RWPE2 (cell line): ENCODE results near the gene GFAP.

Experiments used
- ATAC-seq: fragments of 200-7000 bp; cut with Tn5 transposase; 3 replicates; pipeline ENCODE4 v1.9.1; 2021; ENCODE audit warnings: low read depth
- DNase-seq: peaks from one replicate; pipeline ENCODE4 v3.0.0-alpha.2; 2020; ENCODE audit warnings: low spot score
- H3K27ac ChIP-seq: fragments of 450-650 bp; 2 replicates; pipeline ENCODE4 v1.5.1; 2017; ENCODE audit warnings: mild to moderate bottlenecking; ENCODE audit not compliant: poor library complexity, severe bottlenecking
- H3K27me3 ChIP-seq: fragments of 250-450 bp; sonication (Bioruptor Pico); 2 replicates; pipeline ENCODE4 v1.5.1; 2021; ENCODE audit warnings: mild to moderate bottlenecking, moderate library complexity; ENCODE audit not compliant: insufficient read depth, poor library complexity, severe bottlenecking
- H3K36me3 ChIP-seq: fragments of 250-450 bp; sonication (Bioruptor Pico); 2 replicates; pipeline ENCODE4 v1.5.1; 2020; ENCODE audit warnings: low read depth, mild to moderate bottlenecking, moderate library complexity
- H3K4me1 ChIP-seq: fragments of 250-450 bp; sonication (Bioruptor Pico); 2 replicates; pipeline ENCODE4 v1.5.1; 2021; ENCODE audit warnings: mild to moderate bottlenecking, moderate library complexity; ENCODE audit not compliant: insufficient read depth, poor library complexity, severe bottlenecking
- H3K4me3 ChIP-seq: fragments of 250-450 bp; sonication (Bioruptor Pico); 2 replicates; pipeline ENCODE4 v1.5.1; 2021; ENCODE audit warnings: mild to moderate bottlenecking, moderate library complexity; ENCODE audit not compliant: severe bottlenecking
- H3K9me3 ChIP-seq: fragments of 250-450 bp; sonication (Bioruptor Pico); 2 replicates; pipeline ENCODE4 v1.5.1; 2021; ENCODE audit warnings: mild to moderate bottlenecking, moderate library complexity; ENCODE audit not compliant: severe bottlenecking
- TF ChIP-seq, protein P1 (sequence below): fragments of 450-650 bp; IDR thresholded peaks from one replicate; pipeline ENCODE4 v1.5.1; 2017; ENCODE audit warnings: mild to moderate bottlenecking, moderate library complexity; ENCODE audit not compliant: poor library complexity, severe bottlenecking

The GFAP gene

GRCh38 chr17:44875761-44876160 lies 39.5 kb downstream of the GFAP start:
- Histone ChIP-seq H3K27ac (no peak overlapping the region), H3K27me3 (no peaks in the 10 kb centered on the region), H3K9me3 (no peaks in the 10 kb centered on the region), H3K4me1 (no peaks in the 10 kb centered on the region), H3K4me3 (no peak overlapping the region), H3K36me3 (peaks cover 93% of the 10 kb centered on the region)
- TF ChIP-seq, protein P1, sequence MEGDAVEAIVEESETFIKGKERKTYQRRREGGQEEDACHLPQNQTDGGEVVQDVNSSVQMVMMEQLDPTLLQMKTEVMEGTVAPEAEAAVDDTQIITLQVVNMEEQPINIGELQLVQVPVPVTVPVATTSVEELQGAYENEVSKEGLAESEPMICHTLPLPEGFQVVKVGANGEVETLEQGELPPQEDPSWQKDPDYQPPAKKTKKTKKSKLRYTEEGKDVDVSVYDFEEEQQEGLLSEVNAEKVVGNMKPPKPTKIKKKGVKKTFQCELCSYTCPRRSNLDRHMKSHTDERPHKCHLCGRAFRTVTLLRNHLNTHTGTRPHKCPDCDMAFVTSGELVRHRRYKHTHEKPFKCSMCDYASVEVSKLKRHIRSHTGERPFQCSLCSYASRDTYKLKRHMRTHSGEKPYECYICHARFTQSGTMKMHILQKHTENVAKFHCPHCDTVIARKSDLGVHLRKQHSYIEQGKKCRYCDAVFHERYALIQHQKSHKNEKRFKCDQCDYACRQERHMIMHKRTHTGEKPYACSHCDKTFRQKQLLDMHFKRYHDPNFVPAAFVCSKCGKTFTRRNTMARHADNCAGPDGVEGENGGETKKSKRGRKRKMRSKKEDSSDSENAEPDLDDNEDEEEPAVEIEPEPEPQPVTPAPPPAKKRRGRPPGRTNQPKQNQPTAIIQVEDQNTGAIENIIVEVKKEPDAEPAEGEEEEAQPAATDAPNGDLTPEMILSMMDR: no peak
- no peak for ATAC-seq
- DNase-seq: no peak

DNA sequence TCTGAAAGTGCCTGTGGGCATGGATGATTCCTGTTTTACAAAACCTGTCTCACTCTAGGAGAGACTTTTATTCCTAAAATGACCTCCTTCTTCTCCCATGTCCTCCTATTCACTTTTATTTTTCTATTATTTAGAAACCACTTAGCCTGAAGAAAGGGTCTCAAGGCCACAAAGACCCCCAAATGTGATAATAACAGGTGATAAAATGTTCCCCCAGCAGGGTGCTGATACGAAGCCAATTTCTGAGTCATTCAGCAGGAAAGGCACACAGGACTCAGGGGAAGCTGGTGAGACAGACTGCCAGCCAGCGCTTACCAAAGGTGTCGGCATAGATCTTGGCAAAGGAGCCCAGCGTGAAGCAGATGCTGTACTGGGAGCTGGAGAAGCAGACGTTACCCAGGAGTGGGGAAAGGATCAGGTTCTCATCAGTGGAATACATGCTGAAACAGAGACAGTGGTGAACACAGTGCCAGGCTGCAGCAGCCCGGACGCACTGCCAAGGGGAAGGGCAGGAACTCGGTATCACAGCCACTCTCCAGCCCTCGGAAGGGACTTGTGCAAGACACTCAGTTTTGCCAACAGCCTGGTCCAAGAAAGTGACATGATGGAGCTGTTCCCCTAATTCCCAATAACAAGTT lies 43.0 kb downstream of the GFAP start:
- H3K4me1 ChIP-seq: no peaks in the 10 kb centered on the region
- H3K27me3 ChIP-seq: no peaks in the 10 kb centered on the region
- H3K4me3 ChIP-seq: no peak overlapping the region
- no peak overlapping the region for H3K27ac ChIP-seq
- ATAC-seq: no peak
- DNase-seq: no peak
- TF ChIP-seq, protein P1: no peak
- no peaks in the 10 kb centered on the region for H3K9me3 ChIP-seq
- peaks cover 93% of the 10 kb centered on the region for H3K36me3 ChIP-seq

- Histone ChIP-seq H3K36me3 (peaks cover 94% of the 10 kb centered on the region), H3K27ac (no peak overlapping the region), H3K4me3 (no peak overlapping the region), H3K4me1 (no peaks in the 10 kb centered on the region), H3K9me3 (no peaks in the 10 kb centered on the region), H3K27me3 (no peaks in the 10 kb centered on the region)
- ATAC-seq (no peak), DNase-seq (no peak)
- TF ChIP-seq, protein P1: no peak
Measured at GRCh38 chr17:44871556-44871955, 43.7 kb downstream of the GFAP start.

- DNase-seq (no peak), ATAC-seq (no peak)
- Histone ChIP-seq H3K27ac (no peak overlapping the region), H3K9me3 (no peaks in the 10 kb centered on the region), H3K36me3 (peaks cover 96% of the 10 kb centered on the region), H3K4me3 (no peak overlapping the region), H3K4me1 (no peaks in the 10 kb centered on the region), H3K27me3 (no peaks in the 10 kb centered on the region)
- TF ChIP-seq, protein P1: no peak
Measured at GRCh38 chr17:44867841-44868240, 47.5 kb downstream of the GFAP start.

DNA sequence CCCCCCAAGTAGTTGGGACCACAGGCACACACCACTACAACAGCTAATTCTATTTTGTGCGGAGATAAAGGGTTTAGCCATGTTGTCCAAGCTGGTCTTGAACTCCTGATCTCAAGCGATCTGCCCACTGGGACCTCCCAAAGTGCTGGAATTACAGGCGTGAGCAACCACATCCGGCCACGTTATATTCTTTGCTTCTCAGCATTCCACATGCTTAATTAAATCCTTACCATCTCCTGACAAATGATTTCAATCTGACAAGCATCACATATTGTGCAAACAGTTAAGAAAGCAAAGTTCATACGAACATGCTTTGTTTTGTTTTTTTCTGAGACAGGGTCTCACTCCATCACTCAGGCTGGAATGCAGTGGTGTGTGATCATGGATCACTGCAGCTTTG lies 49.4 kb downstream of the GFAP start:
- H3K27me3 ChIP-seq: no peaks in the 10 kb centered on the region
- ATAC-seq: no peak
- no peak overlapping the region for H3K27ac ChIP-seq
- TF ChIP-seq, protein P1: no peak
- peaks cover 95% of the 10 kb centered on the region for H3K36me3 ChIP-seq
- DNase-seq: no peak
- no peak overlapping the region for H3K4me3 ChIP-seq
- H3K9me3 ChIP-seq: no peaks in the 10 kb centered on the region
- no peaks in the 10 kb centered on the region for H3K4me1 ChIP-seq
